Adrenal gland (tissue), 5 donors: ENCODE data around the gene RBM4B.

Experiments used
- CTCF ChIP-seq, 6 experiments: fragments of 450-650 bp in 4 of 6; fragments of 200-600 bp in 2 of 6; sonication (generic) in 1 of 6; IDR thresholded peaks; 1 replicate in 5 of 6; 2 replicates in 1 of 6; pipeline versions ENCODE4 v1.5.1 to v1.8.0; 2016 to 2021; ENCODE audit warnings: antibody characterized with exemption in 6 of 6, mild to moderate bottlenecking in 2 of 6, moderate library complexity in 1 of 6
- POLR2A ChIP-seq, 2 donors: fragments of 450-650 bp; IDR thresholded peaks; one replicate each; pipeline ENCODE4 v1.6.1; 2017; ENCODE audit warnings: antibody characterized with exemption in 2 of 2, mild to moderate bottlenecking in 2 of 2, moderate library complexity in 1 of 2
- donor health status: DM: no; HTN: no; CAD: no.

- TF ChIP-seq POLR2A (IDR thresholded peaks at IDR 0.05) (no peak), CTCF (IDR thresholded peaks at IDR 0.05) (no peak)
Measured at GRCh38 chr11:66704659-66705360, 27.1 kb upstream of the RBM4B start.
